ENCODE results near the gene CNOT6L. TPM values are rescaled to one million over a fixed set of nuclear protein-coding genes. Genes with fewer than 3 reads are reported as not detected.

Gene CNOT6L
- total and polyA plus RNA-seq, 2 of the 13 experiments (the other 11 are each of a cell fraction or from before 2014, with no cell fraction given) = 7.9 to 13.5 TPM

GRCh38 chr4:77818073-77818601 lies 1.0 kb downstream of the CNOT6L start (continued):
- TF ChIP-seq NFE2L2 (IDR thresholded peaks at IDR 0.05; ENCODE audit: low read length) (no peak), ARNTL (CRISPR knock-in tag; IDR thresholded peaks at IDR 0.05) (no peak), SOX6 (IDR thresholded peaks at IDR 0.05) (no peak), SOX6 (CRISPR knock-in tag; IDR thresholded peaks at IDR 0.05) (no peak; the same call in 1 of the 2 replicates), ELF3 (CRISPR knock-in tag; IDR thresholded peaks at IDR 0.05) (peak; percentile 55), ZNF326 (CRISPR knock-in tag; IDR thresholded peaks at IDR 0.05; ENCODE audit: borderline replicate concordance) (no peak), ONECUT2 (CRISPR knock-in tag; IDR thresholded peaks at IDR 0.05) (no peak), EHMT2 (IDR thresholded peaks at IDR 0.05; ENCODE audit: borderline replicate concordance, low read depth, low read length) (no peak), ZNF530 (CRISPR knock-in tag; IDR thresholded peaks at IDR 0.05; ENCODE audit: low read depth) (no peak), ZNF496 (CRISPR knock-in tag; IDR thresholded peaks at IDR 0.05; ENCODE audit: insufficient replicate concordance) (no peak), ZNF879 (CRISPR knock-in tag; IDR thresholded peaks at IDR 0.05) (no peak), ATF6 (CRISPR knock-in tag; conservative IDR thresholded peaks at IDR 0.05) (no peak), HDAC2 (CRISPR knock-in tag; IDR thresholded peaks at IDR 0.05) (peak; percentile 54; the same call in 1 of the 2 replicates), KAT8 (CRISPR knock-in tag; IDR thresholded peaks at IDR 0.05) (peak; percentile 16; the same call in 1 of the 2 replicates), CBX1 (IDR thresholded peaks at IDR 0.05; ENCODE audit: low read depth) (no peak), CENPX (CRISPR knock-in tag; IDR thresholded peaks at IDR 0.05) (no peak), NR2F2 (IDR thresholded peaks at IDR 0.05; ENCODE audit: borderline replicate concordance, low read depth) (no peak), NONO (IDR thresholded peaks at IDR 0.05) (no peak), NONO (CRISPR knock-in tag; conservative IDR thresholded peaks at IDR 0.05) (peak; percentile 57), MAF1 (CRISPR knock-in tag; IDR thresholded peaks at IDR 0.05; ENCODE audit: borderline replicate concordance) (no peak), HNF1A (IDR thresholded peaks at IDR 0.05; ENCODE audit: low read depth) (no peak), HNF1A (CRISPR knock-in tag; IDR thresholded peaks at IDR 0.05; ENCODE audit: borderline replicate concordance) (no peak), ZNF513 (CRISPR knock-in tag; conservative IDR thresholded peaks at IDR 0.05) (no peak), ZNF275 (CRISPR knock-in tag; IDR thresholded peaks at IDR 0.05; ENCODE audit: borderline replicate concordance) (no peak; the same call in 1 of the 2 replicates)
